Endometrium (tissue), 2 donors: Measurements from ENCODE around the gene MARF1.
"Not testable (repeated sequence)": the region's sequence is repeated elsewhere in the genome, so short reads cannot be mapped to it uniquely, and the experiment has no call there.

ENCODE experiments used
- FAIRE-seq: peaks from 2 replicates; lab custom pipeline; 2012; peaks lifted over from hg19 to GRCh38; lab: Jason Lieb, UNC
- donor health status: control.
- donor health status: control.

MARF1 gene

GRCh38 chr16:15650698-15651171, 7.8 kb upstream of the MARF1 start:
- FAIRE-seq: no peak

GRCh38 chr16:15650019-15650697, 7.2 kb upstream of the MARF1 start, which contains the start of gene NDE1:
TSS of gene NDE1 (plus strand) at chr16:15650245. CDS start at chr16:15664779, 14,534 bp downstream.
- no peak for FAIRE-seq

DNA sequence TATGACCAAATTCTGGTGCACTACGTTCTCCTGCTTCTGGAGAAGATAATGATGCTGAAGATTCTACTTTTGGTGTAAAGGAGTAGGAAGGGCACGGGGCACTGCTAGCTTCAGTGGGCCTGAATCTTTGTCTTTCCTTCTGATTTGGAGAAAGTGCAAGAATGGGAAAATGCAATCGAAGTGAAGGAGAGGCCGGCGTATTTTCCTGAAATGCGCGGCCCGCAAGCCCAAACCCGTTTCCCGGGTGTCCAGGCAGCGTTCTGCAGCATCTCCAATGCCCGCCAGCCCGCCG, 6.7 kb upstream of the MARF1 start:
- FAIRE-seq: no peak

DNA sequence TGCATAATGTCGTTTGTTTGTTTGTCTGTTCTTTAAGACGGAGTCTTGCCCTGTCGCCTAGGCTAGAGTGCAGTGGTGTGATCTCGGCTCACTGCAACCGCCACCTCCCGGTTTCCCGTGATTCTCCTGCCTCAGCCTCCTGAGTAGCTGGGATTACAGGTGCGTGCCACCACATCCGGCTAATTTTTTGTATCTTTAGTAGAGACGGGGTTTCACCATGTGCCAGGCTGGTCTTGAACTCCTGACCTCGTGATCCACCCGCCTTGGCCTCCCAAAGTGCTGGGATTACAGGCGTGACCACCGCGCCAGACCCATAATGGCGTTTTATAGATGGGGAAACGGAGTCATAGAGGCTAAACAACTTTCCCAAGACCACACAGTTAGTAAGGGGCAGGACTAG, 6.4 kb upstream of the MARF1 start:
- not testable (repeated sequence) for FAIRE-seq

DNA sequence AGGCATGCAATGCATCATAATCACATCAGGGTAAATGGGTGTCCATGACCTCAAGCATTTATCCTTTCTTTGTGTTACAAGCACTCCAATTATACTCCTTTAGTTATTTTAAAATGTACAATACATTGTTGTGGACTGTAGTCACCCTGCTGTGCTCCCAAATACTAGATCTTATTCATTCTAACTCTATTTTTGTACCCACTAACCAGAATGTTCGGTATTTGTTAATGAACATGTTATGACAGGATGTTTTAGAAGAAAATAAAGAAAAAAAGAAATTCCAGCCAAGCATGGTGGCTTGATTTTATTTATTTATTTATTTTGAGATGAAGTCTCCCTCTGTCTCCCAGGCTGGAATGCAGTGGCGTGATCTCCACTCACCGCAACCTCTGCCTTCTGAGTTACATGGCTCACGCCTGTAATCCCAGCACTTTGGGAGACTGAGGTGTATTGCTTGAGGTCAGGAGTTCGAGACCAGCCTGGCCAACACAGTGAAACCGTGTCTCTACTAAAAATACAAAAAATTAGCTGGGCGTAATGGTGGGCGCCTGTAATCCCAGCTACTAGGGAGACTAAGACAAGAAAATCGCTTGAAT, 5.3 kb upstream of the MARF1 start:
- FAIRE-seq: no peak

DNA sequence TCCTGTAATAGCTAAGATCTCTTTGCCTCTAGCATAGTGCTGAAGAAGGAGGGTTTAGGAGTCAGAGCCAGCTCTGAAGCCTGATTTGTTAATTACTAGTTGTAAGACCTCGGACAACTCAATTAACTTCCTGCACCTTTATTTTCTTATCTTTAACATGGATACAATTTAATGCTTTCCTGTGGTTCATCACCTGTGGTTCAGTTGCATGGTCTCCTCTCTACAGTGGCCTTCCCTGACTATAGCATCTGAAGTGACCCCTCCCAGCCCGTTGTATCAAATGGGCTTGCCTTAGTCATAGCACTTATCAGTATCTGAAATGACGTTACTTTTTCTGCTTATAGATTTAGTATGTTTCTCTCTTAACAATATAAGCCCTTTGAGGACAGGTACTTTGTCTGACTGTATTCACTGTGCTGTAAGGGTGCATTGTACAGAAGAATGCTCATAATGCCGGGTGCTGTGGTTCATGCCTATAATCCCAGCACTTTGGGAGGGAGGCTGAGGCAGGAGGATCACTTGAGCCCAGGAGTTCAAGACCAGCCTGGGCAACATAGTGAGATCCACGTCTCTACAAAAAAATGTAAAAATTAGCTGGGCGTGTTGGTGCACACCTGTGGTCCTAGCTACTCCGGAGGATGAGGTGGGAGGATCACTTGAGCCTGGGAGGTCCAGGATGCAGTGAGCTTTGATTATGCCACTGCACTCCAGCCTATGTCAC, 4.5 kb upstream of the MARF1 start:
- no peak for FAIRE-seq

DNA sequence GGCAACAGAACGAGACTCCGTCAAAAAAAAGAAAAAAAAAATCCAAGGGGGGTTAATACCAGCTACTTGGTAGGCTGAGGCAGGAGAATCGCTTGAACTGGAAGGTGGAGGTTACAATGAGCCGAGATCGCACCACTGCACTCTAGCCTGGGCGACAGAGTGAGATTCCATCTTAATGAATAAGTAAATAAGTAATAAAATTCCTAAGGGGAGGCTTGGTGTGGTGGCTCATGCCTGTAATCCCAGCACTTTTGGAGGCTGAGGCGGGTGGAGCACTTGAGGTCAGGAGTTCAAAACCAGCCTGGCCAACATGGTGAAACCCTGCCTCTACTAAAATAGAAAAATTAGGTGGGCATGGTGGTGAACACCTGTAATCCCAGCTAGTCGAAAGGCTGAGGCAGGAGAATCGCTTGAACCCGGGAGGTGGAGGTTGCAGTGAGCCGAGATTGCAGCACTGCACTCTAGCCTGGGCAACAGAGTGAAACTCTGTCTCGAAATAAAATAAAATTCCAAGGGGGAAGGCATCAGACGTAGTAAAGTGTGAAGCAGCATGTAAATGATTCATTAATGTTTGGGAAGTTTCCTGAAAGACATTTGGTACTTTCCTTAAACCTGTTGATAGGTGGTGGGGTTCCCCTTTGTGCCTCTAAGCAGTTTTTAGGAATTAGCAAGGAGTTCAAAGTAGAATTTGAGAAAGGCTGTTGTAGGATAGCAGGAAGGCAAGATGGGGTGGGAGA, 3.8 kb upstream of the MARF1 start:
- FAIRE-seq: not testable (repeated sequence)

DNA sequence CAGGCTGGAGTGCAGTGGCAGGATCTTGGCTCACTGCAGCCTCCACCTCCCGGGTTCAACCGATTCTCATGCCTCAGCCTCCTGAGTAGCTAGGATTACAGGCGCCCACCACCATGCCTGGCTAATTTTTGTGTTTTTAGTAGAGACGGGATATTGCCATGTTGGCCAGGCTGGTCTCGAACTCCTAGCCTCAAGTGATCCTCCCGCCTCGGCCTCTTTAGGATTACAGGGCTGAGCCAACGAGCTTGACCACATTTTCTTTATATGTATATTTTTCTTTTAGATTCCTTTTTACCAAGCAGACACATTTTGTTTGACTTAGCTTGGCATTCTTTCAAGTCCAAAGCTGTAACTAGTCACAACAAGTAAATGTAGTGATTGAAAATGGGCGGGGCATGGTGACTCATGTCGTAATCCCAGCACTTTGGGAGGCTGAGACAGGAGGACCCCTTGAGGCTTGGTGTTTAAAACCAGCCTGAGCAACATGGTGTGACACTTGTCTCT, 2.1 kb upstream of the MARF1 start:
- not testable (repeated sequence) for FAIRE-seq

GRCh38 chr16:15644267-15644961, 1.5 kb upstream of the MARF1 start:
- FAIRE-seq: no peak

- no peak for FAIRE-seq
These were observed 944 bp upstream of the MARF1 start for GRCh38 chr16:15643946-15644250.

GRCh38 chr16:15642557-15643047, 352 bp downstream of the MARF1 start:
- FAIRE-seq: no peak

DNA sequence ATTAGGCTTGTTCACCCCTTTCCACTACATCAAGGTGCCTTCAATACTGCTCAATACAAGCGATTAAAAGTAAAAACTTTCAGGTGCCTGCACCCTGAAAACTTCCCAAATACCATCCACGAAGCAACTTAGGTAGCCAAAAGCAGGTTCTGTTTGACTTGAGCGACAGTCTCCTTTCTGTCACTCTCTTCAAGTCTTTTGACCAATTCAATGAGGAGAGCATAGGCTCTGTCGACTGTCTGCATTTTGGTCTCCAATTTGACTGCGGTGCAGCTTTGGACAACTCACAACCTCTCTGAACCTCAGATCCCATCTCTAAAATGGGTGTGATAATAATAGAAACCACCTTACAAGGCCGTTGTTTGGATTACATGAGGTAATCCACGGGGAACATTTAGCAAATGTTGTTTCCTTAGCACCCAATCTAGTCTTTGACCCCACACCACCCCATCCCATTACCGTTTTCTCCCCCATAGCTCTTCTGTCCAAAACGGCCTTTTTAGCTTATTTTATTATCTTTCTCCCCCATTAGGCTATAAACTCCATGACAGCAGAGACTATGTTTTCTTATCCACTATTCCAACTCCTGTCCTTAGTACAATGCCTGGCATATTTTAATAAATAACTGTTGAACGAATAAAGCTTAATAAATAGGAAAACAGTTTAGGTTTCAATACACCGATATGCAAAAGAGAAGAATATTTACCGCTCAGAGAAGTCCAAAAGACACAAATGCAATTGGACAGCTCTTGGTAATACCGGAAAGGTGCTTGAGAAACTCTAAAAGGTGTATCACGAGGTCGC, 999 bp downstream of the MARF1 start:
- FAIRE-seq: no peak

DNA sequence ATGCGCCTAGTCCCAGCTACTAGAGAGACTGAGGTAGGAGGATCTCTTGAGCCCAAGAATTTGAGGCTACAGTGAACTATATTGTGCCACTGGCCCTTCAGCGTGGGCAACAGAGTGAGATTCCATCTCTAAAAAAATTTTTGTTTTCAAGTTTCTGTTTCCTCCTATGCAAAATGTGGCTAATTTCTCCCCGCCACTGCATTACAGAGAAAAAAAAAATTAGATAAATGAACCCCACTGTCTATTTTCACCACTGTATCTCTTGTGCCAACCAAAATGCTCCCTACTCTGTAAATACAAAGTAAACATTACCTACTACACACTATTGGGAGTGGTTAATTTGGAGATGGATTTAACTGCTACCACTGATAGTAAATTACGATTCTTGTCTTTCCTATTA, 2.0 kb downstream of the MARF1 start:
- FAIRE-seq: no peak

- FAIRE-seq: no peak
These were observed 3.8 kb downstream of the MARF1 start for GRCh38 chr16:15639061-15639568.

- no peak for FAIRE-seq
These were observed 6.5 kb downstream of the MARF1 start for GRCh38 chr16:15636392-15636873.

DNA sequence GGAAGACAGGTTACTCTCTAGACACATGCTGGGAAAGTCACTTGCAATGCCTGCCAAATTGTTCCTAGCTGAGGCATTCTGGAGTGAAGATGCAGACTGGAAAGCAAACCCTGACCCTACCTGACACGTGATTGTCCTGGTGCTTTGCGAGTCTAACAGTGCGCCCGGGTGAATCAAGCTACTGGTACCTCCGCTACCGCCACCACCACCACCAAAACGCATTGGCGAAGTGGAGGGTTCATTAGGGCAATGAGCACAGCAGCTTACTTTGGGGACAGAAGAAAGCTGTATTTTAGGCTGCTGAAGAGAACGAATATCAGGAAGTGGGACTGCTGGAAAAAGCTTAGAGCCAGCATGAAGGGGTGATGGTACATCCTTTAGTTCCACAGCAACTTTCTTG, 7.0 kb downstream of the MARF1 start:
- FAIRE-seq: no peak

- no peak for FAIRE-seq
These were observed 11.1 kb downstream of the MARF1 start for GRCh38 chr16:15631730-15632409.

DNA sequence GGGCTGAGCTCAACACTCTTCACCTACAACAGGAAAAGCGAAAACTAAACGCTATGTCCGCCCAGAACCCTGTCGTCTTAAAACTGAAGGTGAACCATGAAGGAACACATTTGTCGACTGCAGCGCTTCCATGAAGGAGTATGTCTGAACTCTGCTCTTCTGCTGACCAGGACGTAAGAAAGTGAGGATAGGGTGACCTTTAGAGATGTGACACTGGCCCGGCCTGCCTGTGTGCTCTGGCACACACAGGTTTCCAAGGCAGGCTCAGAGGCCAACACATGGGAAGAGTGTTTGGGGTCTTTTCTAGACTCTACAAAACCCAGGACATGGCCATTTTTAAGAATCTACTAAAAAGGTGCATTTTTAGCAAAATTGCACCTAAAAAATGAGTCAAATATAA, 21.1 kb downstream of the MARF1 start:
- no peak for FAIRE-seq

DNA sequence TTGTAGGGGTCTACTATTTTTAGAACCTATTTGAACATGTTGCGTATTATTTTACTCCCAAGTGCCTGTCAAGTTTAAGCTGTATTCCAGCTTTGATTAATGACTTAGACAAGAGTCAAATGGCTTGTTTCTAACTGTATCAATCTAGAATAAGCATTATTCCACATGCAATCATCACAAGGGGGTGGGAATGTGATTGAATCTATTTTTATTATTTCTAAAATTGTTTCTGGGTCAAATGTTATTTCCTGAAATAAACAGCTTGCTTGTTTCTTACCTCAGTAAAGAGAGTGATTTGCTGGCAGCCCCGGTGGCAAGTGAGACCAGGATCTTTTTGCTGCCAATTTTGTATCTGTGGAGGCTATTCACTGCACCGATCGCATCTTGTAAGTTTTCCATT, 21.5 kb downstream of the MARF1 start:
- FAIRE-seq: no peak

- FAIRE-seq: no peak
These were observed 22.3 kb downstream of the MARF1 start for GRCh38 chr16:15620611-15621195.
